GOT3 (cell line): ENCODE data around the gene PPP5C.
"Not testable (repeated sequence)": the region's sequence is repeated elsewhere in the genome, so short reads cannot be mapped to it uniquely, and the experiment has no call there.

Source experiments
- DNase-seq: peaks from one replicate; lab custom pipeline; 2025; ENCODE audit warnings: mixed read lengths; lab: John Stamatoyannopoulos, UW

PPP5C gene

DNA sequence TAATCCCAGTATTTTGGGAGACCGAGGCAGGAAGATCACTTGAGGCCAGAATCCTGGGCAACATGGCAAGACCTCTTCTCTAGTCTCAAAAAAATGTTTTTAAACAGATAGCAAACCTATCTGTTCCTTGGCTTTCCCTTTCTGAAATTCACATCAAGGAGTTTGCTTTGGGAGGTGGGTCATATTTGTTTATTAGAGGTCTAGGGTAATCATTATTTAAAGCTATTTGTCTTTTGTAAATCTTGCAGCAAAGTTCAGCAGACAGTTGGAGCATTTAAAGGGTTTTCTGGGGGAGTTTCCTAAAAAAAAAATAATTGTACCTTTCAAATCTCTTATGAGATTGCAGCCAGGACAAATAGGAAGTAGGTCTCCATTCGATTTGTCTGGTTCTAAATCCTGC, 17.5 kb downstream of the PPP5C start:
- DNase-seq: no peak

DNA sequence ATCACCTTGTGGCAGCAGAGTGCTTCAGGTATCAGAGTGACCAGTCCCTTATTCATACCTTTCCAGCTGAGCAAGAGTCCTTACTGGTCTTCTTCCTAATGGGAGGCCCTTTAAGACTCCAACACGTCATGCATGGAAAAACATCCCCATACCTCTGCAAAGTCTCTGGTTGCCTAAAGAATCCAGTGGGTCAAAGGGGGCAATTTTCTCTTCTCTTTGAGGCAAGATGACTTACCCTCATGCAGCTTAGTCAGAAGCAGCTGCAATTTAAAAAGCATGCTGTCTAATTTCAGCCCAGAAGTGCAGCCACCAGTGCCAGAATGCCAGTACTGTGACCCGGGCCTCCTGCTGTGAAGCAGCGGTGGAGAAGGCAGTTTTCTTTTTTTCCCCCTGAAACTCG, 18.7 kb downstream of the PPP5C start:
- DNase-seq: no peak

DNA sequence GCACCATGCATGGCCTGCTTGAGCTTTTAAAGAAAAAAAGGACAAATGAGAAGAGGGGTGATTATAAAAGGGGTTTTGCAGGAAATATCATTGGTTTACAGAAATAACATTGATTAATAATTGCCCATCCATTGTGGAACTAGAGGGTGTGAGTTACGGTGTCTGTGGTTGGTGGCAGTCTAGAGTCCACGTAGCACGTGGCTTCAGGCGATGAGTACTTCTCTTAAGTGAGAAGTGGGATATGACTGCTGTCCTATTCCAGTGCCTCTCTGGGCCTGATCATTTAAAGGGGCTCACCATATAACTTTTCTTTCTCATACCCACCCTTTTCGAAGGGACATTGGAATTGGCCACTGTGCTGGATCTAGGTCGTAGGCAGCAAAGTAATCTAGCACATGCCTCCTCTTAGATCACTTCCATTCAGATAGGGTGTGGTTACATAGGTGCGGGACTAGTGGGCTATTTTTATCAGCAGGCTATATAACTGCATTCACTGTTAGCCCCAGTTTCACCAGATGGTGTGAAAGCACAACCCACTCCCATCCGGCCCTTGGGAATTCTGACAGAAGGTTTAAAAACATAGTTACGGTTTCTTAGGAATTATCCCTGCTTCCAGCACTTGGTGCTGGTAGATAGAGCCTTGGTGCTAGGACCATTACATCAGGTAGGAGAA, 19.9 kb downstream of the PPP5C start:
- DNase-seq: no peak

DNA sequence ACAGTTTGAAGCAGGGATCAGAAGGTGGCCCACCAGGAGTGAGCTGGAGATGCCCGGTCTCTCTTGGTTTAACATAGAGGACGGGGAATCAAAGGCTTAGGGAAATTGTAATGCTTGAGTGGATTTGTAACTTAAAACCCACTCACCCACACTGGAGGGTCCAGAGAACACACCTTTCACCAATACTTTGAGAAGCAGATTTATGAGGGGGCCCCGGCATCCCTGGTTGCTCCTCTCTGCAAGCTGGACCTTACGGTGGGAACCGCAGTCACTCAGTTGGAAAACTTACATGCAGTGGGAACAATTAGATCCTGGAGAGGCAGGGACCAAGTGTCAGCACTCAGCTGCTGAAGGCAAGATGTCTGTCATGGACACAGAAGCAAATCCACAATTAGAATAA, 20.5 kb downstream of the PPP5C start:
- DNase-seq: no peak

DNA sequence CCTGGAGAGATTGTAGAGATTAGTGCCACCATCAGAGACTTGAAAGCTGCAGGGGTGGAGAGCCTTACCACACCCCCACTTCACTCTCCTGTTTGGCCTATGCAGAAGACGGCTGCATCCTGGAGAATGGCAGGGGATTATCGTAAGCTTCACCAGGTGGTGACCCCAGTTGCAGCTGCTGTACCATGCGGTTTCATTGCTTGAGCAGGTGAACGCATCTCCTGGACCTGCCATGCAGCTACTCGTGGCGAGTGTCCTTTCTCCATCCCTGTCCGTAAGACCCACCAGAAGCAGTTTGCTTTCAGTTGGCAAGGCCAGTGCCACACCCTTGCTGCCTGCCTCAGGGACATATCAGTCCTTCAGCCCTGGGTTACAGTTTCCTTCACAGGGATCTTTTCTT, 21.2 kb downstream of the PPP5C start:
- no peak for DNase-seq

DNA sequence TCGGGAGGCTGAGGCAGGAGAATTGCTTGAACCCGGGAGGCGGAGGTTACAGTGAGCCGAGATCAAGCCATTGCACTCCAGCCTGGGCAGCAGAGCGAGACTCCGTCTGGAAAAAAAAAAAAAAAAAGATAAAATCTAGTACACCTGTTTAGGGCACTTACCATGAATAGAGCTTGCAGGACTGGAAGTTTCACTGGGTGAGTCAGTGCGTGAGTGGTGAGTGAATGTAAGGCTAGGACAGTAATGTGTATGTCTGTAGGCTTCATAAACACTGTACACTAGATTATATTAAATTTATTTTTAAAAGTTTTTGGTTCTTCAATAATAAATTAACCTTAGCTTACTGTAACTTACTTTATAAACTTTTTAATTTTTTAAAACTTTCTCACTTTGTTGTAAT, 22.9 kb downstream of the PPP5C start:
- no peak for DNase-seq

DNA sequence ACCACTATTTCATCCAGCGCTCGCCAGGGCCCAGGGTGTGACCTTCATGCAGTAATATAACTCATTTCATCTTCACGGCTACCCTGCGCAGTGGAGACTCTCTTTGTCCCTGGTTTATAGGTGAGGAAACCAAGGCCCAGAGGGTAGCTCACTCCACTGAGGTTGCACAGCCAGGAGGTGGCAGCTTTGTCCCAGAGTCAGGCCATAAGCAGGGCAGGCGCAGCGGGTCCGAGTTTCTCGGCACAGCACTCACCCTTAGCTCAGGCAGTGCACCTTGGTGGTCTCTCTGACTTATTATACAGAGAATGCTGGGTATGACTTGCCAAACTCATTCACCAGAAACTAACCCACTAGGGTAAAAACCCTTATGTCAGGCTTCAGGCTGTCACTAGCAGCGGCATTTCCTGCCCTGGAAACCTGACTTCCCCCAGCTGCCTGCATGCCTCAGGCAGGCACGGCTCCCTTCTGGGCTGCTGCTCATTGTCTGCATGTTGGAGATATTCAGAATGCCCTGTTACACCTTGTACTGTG, 24.5 kb downstream of the PPP5C start:
- DNase-seq: no peak

DNA sequence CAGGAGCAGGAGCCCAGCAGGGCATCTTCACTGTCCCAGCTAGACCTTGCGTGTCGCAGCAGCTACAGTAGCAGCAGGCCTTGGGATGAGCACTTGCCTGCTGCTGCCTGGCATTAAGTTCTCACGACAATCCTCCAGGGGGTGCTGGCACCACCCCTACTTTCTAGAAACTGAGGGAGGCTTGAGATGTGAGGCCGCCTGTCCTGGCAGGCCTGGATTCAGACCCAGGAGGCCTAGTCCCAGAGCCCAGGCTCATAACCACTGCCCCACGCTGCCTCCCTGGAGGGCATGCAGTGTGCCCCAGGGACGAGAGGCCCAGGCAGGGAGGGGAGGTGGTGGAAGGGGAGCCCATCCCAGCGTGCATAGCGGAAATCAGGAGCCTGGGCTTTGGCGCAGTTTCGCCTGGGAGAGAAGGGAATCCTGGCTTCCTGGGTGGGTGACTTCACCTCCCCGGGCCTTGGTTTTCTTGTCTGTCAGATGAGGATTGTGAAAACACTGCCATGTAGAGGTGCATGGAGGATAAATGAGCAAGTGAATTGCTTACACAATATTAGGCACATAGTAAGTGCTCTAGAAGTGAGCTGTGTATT, 26.1 kb downstream of the PPP5C start:
- DNase-seq: no peak

DNA sequence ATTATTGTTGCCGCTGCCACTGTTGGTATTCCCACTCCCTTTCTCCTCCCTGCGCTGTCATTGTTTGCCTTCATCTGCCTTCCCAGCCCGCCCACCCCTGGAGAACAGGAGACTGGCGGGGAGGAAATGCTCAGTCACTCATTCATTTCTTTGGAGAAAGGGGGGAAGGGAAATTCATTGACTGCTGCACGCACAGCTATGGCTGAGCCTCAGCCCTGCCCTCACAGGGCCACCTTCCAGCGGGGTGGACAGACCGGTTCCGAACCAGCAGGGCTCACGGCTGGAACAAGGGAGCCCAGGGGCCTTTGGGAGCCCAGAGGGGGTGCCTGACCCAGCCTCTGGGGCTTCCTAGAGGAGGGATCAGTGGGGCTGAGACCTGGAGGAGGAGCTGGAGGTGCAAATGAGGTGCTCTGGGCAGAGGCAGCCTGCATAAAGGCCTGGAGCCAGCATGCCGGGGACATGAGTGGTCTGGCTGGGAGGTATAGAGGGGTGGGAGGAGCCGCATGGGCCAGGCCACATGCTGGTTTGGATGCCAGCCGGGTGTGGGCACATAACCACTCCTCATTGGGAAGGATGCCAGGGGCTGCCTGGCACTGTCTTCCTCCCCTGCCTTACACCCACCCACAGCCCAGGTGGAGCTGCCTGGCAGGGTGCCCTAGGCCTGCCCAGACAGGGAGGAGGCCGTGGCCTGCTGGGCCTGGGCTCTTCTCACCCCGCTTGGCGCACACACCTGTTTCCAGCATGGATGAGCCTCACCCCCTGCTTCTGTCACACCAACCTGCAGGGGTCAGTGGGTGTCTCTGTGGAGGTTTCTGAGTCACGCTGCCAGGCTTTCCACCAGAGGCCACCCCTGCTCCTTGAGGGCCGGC, 26.8 kb downstream of the PPP5C start:
- no peak for DNase-seq

DNA sequence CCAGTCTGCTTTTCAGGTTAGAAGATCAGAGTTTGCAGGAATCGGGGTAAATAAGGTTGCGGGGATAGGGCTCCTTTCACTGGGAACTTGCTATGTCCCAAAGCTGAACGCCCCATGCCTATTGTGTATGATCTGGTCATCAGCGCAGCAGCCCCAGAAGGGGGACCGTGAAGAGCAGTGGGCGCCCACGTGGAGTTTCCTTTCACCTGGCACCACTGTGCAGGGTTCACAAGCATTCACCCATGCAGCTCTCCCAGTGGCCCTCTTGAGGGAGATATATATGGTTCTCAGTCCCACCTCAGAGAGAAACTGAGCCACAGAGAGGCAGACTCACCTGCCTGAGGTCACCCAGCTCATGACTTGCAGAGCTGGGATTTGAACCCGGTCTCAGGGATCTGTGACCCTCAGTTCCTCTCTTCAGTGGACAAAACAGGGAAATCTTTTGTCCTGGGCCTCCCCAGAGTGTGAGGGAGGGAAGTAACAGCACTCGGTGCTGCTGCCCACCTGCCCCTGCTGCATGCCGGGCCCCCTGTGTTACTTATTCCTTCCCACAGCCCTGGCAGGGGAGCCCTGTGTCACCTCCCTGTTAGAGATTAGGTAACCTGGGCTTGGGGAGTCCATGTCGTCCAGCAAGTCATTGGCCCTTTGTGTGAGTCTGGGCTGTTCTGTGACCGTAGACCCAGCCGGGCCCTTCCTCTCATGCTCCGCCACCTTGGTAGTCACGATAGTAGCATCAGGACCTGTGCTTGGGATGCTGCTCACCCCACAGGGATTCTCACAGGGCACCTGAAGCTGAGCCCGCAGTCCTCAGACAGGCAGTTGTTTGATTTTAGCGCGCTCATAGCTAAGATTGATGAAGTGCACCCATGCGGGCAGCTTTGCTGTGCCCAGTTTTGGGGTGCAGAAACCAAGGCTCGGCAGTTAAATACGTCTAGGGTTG, 27.9 kb downstream of the PPP5C start:
- no peak for DNase-seq

DNA sequence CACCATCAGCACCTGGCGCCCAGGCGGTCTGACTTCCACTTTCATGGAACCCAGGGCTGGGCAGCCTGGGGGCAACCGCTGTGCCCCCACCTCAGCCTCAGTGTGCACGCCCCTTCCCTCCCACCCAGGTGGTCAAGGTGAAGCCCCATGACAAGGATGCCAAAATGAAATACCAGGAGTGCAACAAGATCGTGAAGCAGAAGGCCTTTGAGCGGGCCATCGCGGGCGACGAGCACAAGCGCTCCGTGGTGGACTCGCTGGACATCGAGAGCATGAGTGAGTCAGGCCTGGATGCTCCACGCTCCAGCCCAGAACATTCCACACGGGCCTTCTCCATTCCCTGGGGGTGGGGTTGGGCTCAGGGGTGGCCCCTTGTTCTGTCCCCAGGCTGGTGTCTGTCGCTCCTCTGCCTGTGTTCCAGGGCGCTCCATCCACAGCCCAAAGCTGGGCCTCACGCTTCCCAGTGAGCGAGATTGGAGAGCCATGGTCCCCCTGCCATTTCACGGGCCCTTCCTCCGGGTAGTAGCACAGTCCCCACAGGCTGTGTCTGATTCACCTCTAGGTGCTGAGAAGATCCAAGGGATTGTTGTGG, 28.7 kb downstream of the PPP5C start:
- DNase-seq: not testable (repeated sequence)

DNA sequence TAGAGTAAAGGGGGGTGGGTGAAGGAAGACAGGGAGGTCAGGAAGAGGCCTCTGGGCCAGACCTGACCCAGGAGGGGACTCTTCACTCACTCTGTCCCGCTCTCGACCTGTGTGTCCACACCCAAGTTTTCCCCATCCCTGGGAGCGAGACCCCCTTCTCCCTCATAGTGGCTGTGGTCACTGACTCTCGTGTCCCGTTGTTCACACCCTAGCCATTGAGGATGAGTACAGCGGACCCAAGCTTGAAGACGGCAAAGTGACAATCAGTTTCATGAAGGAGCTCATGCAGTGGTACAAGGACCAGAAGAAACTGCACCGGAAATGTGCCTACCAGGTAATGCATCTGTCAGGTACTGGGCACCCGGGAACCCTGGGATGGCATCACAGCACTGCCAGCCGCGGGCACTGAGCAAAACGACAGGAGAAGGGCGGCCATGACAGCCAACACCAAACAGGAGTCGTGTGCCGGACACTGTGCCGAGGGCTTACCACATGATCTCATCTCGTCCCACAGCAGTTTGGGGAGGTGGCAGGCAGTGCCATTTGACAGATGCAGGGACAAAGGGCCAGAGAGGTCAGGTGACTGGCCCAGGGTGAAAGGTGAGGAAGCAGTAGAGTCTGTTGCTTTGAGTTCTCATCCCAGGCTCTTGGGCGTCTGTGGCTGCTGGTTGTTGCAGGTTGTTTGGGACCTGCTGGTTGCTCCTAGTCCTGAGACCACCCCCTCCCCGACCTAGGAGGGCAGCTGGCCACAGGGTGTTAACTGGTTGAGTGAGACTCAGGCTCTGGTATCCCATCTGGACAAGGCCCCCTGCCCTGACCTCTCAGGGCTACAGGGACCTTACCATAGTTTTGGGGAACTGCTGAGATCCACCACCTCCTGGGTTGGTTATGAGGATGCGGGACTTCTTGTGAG, 29.6 kb downstream of the PPP5C start:
- no peak for DNase-seq

DNA sequence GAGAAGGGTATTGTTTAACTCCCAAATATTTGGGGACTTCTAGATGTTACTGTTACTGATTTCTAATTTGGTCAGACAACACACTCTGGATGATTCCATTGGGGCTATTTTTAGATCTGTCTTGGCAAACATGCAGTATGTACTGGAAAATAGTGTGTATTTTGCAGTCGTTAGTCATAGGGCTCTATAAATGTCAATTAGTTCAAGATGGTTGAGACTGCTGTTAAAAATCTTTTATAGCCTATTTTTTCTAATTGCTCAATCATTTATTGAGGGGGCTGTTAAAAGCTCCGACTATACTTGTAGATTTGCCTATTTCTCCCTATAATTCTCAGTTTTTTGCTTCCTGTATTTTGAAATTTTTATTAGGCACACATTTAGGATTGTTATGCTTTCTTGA, 31.4 kb downstream of the PPP5C start:
- no peak for DNase-seq

DNA sequence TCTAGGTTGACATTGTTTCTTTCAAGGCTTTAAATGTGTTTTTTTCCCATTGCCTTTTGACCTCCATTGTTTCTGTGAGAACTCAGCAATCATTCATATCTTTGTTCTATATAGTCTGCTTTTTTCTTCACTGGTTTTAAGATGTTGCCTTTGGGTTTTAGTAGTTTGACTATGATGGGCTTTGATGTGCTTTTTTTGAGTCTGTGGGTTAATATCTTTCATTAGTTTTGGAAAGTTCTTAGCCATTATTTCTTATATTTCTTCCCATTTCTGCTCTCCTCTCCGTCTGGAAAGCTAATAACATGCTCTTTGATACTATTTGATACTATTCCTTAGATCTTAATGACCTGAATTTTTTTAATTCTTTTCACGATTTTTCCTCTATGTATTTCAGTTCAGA, 33.8 kb downstream of the PPP5C start:
- no peak for DNase-seq

DNA sequence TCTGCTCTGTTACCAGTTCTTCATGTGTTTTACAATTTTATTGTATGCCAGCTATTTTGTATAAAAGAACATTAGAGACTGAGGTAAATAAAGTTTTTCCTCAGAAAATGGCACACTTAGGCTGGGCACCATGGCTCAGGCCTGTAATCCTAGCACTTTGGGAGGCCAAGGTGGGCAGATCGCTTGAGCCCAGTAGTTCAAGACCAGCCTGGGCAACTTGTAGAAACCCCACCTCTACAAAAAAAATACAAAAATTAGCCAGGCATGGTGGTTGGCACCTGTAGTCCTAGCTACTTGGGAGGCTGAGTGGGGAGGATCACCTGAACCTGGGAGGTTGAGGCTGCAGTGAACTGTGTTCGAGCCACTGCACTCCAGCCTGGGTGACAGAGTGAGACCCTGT, 34.5 kb downstream of the PPP5C start:
- no peak for DNase-seq

DNA sequence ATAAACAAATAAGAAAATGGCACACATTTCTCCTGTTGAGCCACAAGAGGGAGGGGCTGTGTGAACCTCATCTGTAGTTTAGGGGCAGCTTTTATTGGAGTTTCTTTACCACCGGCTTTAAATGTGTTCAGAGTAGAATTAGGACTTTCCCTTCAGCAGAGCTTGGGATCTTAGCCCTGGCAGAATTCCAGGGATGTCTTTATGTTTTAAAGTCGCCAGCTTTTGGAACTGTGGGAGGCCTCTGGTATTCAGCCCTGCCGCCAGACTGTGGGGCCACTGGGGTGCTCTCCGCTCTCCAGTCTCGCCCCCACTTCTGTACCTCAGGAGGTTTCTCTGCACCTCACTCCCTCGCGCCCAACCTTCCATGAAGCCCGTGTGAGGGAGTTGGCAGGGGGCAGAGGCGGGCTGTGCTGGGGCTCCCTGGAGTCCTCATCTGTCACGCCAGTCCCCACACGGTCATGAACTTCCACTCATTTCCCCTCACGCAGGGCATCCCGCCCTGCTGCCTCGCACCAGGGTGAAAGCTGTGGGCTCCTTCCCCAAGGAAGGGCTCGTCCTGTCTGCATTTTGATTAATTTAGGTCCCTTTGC, 35.0 kb downstream of the PPP5C start:
- DNase-seq: no peak

DNA sequence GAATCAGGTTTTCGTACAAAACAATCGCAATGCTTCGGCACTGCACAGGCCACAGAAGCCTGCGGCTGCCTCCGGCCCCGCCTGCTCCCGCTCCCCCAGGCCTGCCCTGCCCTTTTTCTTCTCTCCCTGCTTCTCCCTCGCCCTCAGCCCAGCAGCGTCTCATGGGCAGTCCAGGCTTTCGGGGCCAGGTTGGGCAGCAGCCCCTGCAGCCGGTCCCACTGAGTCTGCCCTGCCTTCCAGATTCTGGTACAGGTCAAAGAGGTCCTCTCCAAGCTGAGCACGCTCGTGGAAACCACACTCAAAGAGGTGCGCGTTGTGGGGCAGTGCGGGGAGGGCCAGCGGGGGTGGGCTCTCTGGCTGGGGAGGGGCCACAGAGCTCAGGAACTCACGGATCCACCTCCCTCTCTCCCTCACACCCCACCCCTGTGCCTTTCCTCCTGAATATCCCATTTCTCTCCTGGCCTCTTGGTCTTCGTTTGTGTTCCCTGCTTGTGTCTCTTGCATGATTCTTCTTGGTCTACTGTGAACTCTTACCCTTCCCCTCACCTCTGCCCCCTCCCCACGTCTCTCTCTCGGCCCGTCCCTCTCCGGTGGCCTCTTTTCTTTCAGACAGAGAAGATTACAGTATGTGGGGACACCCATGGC, 36.4 kb downstream of the PPP5C start:
- no peak for DNase-seq

DNA sequence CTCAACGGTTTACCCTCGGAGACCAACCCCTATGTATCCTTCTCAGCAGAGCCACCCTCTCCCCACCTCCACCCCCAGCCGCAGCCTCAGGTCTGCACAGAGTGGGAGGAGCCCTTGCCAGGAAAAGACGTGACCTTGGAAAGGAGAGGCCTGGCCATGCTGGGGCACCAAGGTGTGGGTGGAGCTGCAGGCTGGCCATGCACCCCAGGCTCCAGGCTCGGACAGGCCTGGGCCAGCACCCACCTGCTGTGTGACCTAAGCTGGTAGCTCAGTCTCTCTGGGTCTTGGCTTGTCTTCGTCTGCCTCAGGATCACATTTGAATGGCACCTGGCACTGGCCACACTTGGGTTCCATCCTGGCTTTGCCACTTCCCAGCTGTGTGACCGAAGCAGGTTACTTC, 37.0 kb downstream of the PPP5C start:
- DNase-seq: no peak

DNA sequence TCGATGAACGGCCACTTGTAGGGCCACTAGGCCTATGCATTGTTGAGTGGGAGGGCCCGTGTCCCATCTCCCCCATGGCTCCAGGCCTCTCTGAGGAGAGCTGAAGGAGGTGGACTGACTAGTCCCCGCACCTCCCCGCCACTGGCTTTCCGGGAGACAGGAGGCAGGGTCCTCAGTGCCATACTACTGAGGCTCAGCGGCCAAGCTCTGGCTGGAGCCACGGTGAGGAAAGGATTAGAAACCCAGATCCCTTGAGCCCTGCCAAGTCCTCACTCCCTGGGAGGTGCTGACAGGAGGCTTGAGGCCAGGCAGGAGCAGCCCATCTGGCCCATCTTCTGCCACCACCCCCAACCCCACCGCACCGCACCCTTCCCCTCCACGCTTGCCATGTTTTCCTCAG, 37.5 kb downstream of the PPP5C start:
- no peak for DNase-seq
